ENCODE results near the gene ZNF652.

Gene ZNF652

DNA sequence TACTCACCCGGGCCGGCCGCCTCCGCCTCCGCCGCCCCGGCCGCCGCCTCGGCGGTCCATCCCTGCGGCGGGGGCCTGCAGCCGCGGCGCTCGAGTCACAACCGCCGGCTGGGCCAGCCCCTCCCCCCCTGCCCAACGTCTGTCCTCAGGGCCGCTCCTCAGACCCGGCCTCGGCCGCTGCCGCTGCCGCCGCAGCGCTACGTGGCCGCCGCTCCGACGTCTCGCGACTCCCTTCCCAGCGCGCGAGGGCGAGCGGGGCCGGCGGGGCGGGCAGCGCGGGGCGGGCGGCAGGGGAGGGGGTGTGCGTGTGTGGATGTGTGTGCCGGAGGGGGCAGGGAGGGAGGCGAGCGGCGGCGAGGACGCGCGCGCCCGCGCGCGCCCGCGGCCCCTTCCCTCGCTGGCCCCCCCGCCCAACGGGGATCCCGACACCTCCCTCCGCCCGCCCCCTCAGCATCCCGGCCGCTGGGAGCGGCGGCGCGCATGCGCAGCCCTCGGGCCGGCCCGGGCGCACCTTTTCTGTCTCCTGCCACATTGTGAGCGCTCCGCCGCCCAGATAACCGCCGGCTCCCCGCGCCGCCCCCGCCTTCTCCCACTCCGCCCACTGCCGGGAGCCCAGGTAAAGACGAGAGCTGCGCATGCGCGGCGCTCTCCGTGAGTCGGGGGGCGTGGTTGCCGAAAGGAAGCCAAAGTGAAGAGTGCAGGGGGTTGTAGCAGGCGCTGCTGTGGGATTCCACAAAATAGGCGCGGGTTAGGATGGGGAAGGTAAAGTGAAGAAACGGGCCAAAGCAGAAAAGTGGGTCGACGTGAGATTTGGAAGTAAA lies at the start of gene ZNF652:
Gene ZNF652, minus strand, starts transcription at position 349 of the 821 bp plus-strand sequence. CDS start 44,525 bp downstream, outside the sequence.
- Histone ChIP-seq H3K36me3 (replicated peaks; ENCODE audit: low read depth, low read length) (no peaks in the 10 kb centered on the region), H3K4me1 (ENCODE audit: low read length) (peaks cover 26% of the 10 kb centered on the region), H4K20me1 (ENCODE audit: insufficient read depth, low read length) (peaks cover 34% of the 10 kb centered on the region), H3K27ac (ENCODE audit: low read length) (peak within 1 kb of the TSS; percentile 55), H3K9me3 (ENCODE audit: insufficient read depth, low read length) (no peaks in the 10 kb centered on the region), H3K4me3 (ENCODE audit: low read length) (peak within 1 kb of the TSS; percentile 86), H3K9ac (ENCODE audit: low read length) (peak within 1 kb of the TSS; percentile 88), H3K27me3 (ENCODE audit: low read depth, low read length) (no peaks in the 10 kb centered on the region), H3K4me2 (ENCODE audit: low read length) (peak within 1 kb of the TSS; percentile 97), H2AFZ (ENCODE audit: low read depth, low read length) (peak within 1 kb of the TSS; percentile 84), H3K79me2 (ENCODE audit: low read length) (peaks cover 45% of the 10 kb centered on the region)
- TF ChIP-seq EZH2phosphoT487 (IDR thresholded peaks at IDR 0.05; ENCODE audit: low read depth): no peak
- TF ChIP-seq, protein P1, sequence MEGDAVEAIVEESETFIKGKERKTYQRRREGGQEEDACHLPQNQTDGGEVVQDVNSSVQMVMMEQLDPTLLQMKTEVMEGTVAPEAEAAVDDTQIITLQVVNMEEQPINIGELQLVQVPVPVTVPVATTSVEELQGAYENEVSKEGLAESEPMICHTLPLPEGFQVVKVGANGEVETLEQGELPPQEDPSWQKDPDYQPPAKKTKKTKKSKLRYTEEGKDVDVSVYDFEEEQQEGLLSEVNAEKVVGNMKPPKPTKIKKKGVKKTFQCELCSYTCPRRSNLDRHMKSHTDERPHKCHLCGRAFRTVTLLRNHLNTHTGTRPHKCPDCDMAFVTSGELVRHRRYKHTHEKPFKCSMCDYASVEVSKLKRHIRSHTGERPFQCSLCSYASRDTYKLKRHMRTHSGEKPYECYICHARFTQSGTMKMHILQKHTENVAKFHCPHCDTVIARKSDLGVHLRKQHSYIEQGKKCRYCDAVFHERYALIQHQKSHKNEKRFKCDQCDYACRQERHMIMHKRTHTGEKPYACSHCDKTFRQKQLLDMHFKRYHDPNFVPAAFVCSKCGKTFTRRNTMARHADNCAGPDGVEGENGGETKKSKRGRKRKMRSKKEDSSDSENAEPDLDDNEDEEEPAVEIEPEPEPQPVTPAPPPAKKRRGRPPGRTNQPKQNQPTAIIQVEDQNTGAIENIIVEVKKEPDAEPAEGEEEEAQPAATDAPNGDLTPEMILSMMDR (IDR thresholded peaks at IDR 0.05; ENCODE audit: low read depth, low read length): no peak

DNA sequence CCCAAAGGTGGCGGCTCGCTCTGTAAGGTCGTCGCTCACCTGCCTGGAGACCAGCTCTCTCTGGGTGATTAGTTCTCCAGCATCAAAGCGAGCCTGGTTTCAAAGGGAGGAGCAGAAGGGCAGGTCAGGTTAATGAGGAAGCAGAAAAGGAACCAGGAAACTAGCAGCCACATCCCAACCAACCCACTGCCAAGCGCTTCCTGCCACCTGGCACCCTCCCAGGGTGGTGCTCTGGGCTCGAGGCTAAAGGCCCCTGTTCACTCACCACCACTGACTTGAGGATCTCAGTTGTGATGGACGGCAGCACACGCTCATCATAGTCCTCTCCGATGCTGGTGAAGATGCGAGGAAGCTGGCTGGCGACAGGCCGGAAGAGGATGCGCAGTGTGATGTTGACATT lies 47.0 kb upstream of the ZNF652 start:
- no peak overlapping the region for H3K4me3 ChIP-seq (ENCODE audit: low read length)
- H2AFZ ChIP-seq (ENCODE audit: low read depth, low read length): no peak overlapping the region
- H4K20me1 ChIP-seq (ENCODE audit: insufficient read depth, low read length): no peaks in the 10 kb centered on the region
- H3K9me3 ChIP-seq (ENCODE audit: insufficient read depth, low read length): no peaks in the 10 kb centered on the region
- H3K27ac ChIP-seq (ENCODE audit: low read length): no peak overlapping the region
- H3K27me3 ChIP-seq (ENCODE audit: low read depth, low read length): no peaks in the 10 kb centered on the region
- peaks cover 14% of the 10 kb centered on the region for H3K79me2 ChIP-seq (ENCODE audit: low read length)
- TF ChIP-seq, protein P1 (IDR thresholded peaks at IDR 0.05; ENCODE audit: low read depth, low read length): no peak
- TF ChIP-seq EZH2phosphoT487 (IDR thresholded peaks at IDR 0.05; ENCODE audit: low read depth): no peak
- H3K9ac ChIP-seq (ENCODE audit: low read length): no peak overlapping the region
- no peak overlapping the region for H3K4me2 ChIP-seq (ENCODE audit: low read length)
- peaks cover 61% of the 10 kb centered on the region for H3K36me3 ChIP-seq (replicated peaks; ENCODE audit: low read depth, low read length)
- peaks cover 6% of the 10 kb centered on the region for H3K4me1 ChIP-seq (ENCODE audit: low read length)

DNA sequence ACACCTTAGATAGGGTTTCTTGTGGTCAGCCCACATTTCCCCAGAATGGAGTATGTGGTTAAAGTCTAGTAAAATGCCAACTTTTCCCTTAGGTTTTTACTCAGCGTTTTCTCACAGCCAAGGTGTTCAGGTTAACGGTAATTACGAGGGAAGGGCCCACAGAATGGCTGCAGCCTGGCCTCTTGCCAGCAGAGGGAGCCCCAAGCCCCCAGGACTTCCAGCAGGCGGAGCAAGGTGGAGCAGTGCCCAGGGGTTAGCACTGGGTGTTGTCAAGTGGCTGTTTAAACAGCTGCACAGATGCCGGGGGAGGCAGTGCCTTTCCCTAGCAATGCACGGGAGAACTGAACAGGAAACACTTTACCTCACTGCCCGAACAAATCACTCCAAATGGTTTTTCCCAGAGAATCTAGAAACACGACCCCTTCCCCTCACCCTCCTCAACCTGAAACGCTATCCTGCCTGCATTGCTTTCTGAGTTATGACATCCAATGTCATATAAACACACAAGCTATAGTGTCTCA lies 46.0 kb upstream of the ZNF652 start:
- H3K4me2 ChIP-seq (ENCODE audit: low read length): no peak overlapping the region
- H3K9me3 ChIP-seq (ENCODE audit: insufficient read depth, low read length): no peaks in the 10 kb centered on the region
- no peaks in the 10 kb centered on the region for H4K20me1 ChIP-seq (ENCODE audit: insufficient read depth, low read length)
- H2AFZ ChIP-seq (ENCODE audit: low read depth, low read length): no peak overlapping the region
- H3K79me2 ChIP-seq (ENCODE audit: low read length): peaks cover 4% of the 10 kb centered on the region
- H3K4me3 ChIP-seq (ENCODE audit: low read length): no peak overlapping the region
- no peak for TF ChIP-seq EZH2phosphoT487 (IDR thresholded peaks at IDR 0.05; ENCODE audit: low read depth)
- TF ChIP-seq, protein P1 (IDR thresholded peaks at IDR 0.05; ENCODE audit: low read depth, low read length): peak; percentile 98
- H3K27ac ChIP-seq (ENCODE audit: low read length): no peak overlapping the region
- no peaks in the 10 kb centered on the region for H3K4me1 ChIP-seq (ENCODE audit: low read length)
- no peak overlapping the region for H3K9ac ChIP-seq (ENCODE audit: low read length)
- H3K27me3 ChIP-seq (ENCODE audit: low read depth, low read length): no peaks in the 10 kb centered on the region
- H3K36me3 ChIP-seq (replicated peaks; ENCODE audit: low read depth, low read length): peaks cover 61% of the 10 kb centered on the region

DNA sequence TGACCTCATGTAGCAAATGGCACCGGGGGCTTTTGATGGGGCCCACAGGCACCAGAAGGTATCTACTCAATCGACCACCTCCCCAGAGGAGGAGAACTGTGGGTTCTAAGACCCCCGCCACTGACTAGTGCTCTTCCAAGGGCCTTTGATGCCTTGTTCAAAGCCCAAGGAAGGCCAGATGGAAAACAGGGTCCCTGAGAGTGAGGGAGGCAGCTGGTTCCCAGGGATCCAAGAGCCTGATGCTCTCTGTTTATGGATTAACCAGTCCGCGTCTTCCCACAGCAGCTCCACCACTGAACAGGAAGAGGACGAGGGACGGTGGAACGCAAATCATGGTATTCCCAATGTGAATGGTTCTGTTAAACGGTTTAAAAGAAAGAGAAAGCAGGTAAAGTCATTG lies 45.0 kb upstream of the ZNF652 start:
- H3K9ac ChIP-seq (ENCODE audit: low read length): no peak overlapping the region
- no peak overlapping the region for H2AFZ ChIP-seq (ENCODE audit: low read depth, low read length)
- H4K20me1 ChIP-seq (ENCODE audit: insufficient read depth, low read length): no peaks in the 10 kb centered on the region
- no peak overlapping the region for H3K4me3 ChIP-seq (ENCODE audit: low read length)
- no peak overlapping the region for H3K4me2 ChIP-seq (ENCODE audit: low read length)
- no peaks in the 10 kb centered on the region for H3K79me2 ChIP-seq (ENCODE audit: low read length)
- peaks cover 54% of the 10 kb centered on the region for H3K36me3 ChIP-seq (replicated peaks; ENCODE audit: low read depth, low read length)
- no peak overlapping the region for H3K27ac ChIP-seq (ENCODE audit: low read length)
- H3K27me3 ChIP-seq (ENCODE audit: low read depth, low read length): no peaks in the 10 kb centered on the region
- no peaks in the 10 kb centered on the region for H3K4me1 ChIP-seq (ENCODE audit: low read length)
- H3K9me3 ChIP-seq (ENCODE audit: insufficient read depth, low read length): no peaks in the 10 kb centered on the region
- TF ChIP-seq EZH2phosphoT487 (IDR thresholded peaks at IDR 0.05; ENCODE audit: low read depth): no peak
- TF ChIP-seq, protein P1 (IDR thresholded peaks at IDR 0.05; ENCODE audit: low read depth, low read length): no peak

All from OCI-LY3 (cell line).